Stimulated activated CD8-positive, alpha-beta memory T cell treated with anti-CD3 and anti-CD28 coated beads, Interleukin-2, amount 100 ng/mL, for 1 hour (primary cell): ENCODE results near the gene ZHX3.
A peak's percentile ranks its signal among the peaks of the same experiment; 100 is the strongest.

Experiments
- DNase-seq, 2 donors: peaks; one replicate each; pipeline ENCODE4 v3.0.0-alpha.2; 2020; ENCODE audit warnings: low read depth in 2 of 2

Gene ZHX3

GRCh38 chr20:41150664-41151063, 166.9 kb downstream of the ZHX3 start:
- no peak for DNase-seq

- DNase-seq = no peak
Observed at GRCh38 chr20:41148942-41149341, 168.6 kb downstream of the ZHX3 start.

GRCh38 chr20:41147767-41148191, 169.8 kb downstream of the ZHX3 start:
- no peak for DNase-seq

GRCh38 chr20:41145821-41146620, 171.5 kb downstream of the ZHX3 start:
- no peak for DNase-seq

GRCh38 chr20:41145317-41145716, 172.2 kb downstream of the ZHX3 start:
- DNase-seq = no peak

GRCh38 chr20:41143354-41143753, 174.2 kb downstream of the ZHX3 start:
- no peak for DNase-seq

GRCh38 chr20:41142919-41143318, 174.6 kb downstream of the ZHX3 start:
- DNase-seq = no peak

- no peak for DNase-seq
Observed at GRCh38 chr20:41142245-41142644, 175.3 kb downstream of the ZHX3 start.

- DNase-seq = no peak
Observed at GRCh38 chr20:41141153-41141815, 176.2 kb downstream of the ZHX3 start.

GRCh38 chr20:41140226-41141133, 177.1 kb downstream of the ZHX3 start:
- DNase-seq = no peak

- no peak for DNase-seq
Observed at GRCh38 chr20:41139227-41140093, 178.1 kb downstream of the ZHX3 start.

GRCh38 chr20:41138475-41139226, 178.9 kb downstream of the ZHX3 start:
- DNase-seq = peak in 1 of 2 donors; percentile 31

- peak; percentile 24 to 34 for DNase-seq
Observed at GRCh38 chr20:41137614-41138474, 179.7 kb downstream of the ZHX3 start.

GRCh38 chr20:41136680-41137613, 180.6 kb downstream of the ZHX3 start, which contains the start of gene PLCG1:
TSS of gene PLCG1 (plus strand) at chr20:41137543. CDS start at chr20:41137642, 99 bp downstream.
- DNase-seq = peak; percentile 64 to 74

GRCh38 chr20:41135888-41136679, 181.4 kb downstream of the ZHX3 start:
- no peak for DNase-seq

- DNase-seq = peak; percentile 27 to 45
Observed at GRCh38 chr20:41135187-41135887, 182.2 kb downstream of the ZHX3 start.
